B cell (primary cell): Measurements from ENCODE around the gene SLC35B2. TPM values are rescaled to one million over a fixed set of nuclear protein-coding genes. Genes with fewer than 3 reads are reported as not detected.

Source experiments
- ATAC-seq: fragments of 200-7000 bp; cut with Tn5 transposase; one replicate; pipeline ENCODE4 v1.10.0; 2021; ENCODE audit warnings: low read depth, mild to moderate bottlenecking, moderate number of reproducible peaks, moderate library complexity
- CTCF ChIA-PET: fragments of 350-600 bp; sonication (Branson Sonifier 250); formaldehyde crosslinking; loops from one replicate; lab custom pipeline; 2021; ENCODE audit warnings: antibody characterized with exemption, inconsistent platforms; lab: Charles Lee
- POLR2A ChIA-PET: fragments of 350-600 bp; sonication (Branson Sonifier 250); formaldehyde crosslinking; loops from one replicate; lab custom pipeline; 2021; ENCODE audit warnings: antibody characterized with exemption; lab: Charles Lee
- DNase-seq: peaks from one replicate; pipeline ENCODE4 v3.0.0; 2013
- H2AFZ ChIP-seq: 2 replicates; pipeline ENCODE4 v1.6.1; 2012; ENCODE audit warnings: mild to moderate bottlenecking, low read depth, low read length; ENCODE audit not compliant: insufficient read depth, poor library complexity, severe bottlenecking
- H3K27ac ChIP-seq, 2 donors: 1 replicate in 1 of 2; 2 replicates in 1 of 2; pipeline ENCODE4 v1.5.1; 2012 to 2013; ENCODE audit warnings: low read length in 2 of 2, mild to moderate bottlenecking in 2 of 2, moderate library complexity in 1 of 2
- H3K27me3 ChIP-seq, 4 experiments: fragments of 200-600 bp in 1 of 4; sonication (generic) in 1 of 4; replicated peaks in 1 of 4; 1 replicate in 2 of 4; 2 replicates in 2 of 4; pipeline versions ENCODE4 v1.6.1 to v1.7.0; 2013 to 2016; ENCODE audit warnings: low read length in 3 of 4, mild to moderate bottlenecking in 2 of 4, mixed read lengths in 1 of 4, moderate library complexity in 1 of 4; ENCODE audit not compliant: insufficient read depth in 4 of 4, control insufficient read depth in 3 of 4; ENCODE audit errors: control extremely low read depth in 1 of 4
- H3K36me3 ChIP-seq, 2 experiments: replicated peaks in 1 of 2; 1 replicate in 1 of 2; 2 replicates in 1 of 2; pipeline versions ENCODE4 v1.6.1 to v1.7.1; 2013; ENCODE audit warnings: low read length in 1 of 2; ENCODE audit not compliant: insufficient read depth in 2 of 2, control insufficient read depth in 1 of 2; ENCODE audit errors: control extremely low read depth in 1 of 2, extremely low read depth in 1 of 2
- H3K4me1 ChIP-seq, 2 donors: fragments of 200-600 bp in 1 of 2; sonication (generic) in 1 of 2; 1 replicate in 1 of 2; 2 replicates in 1 of 2; pipeline versions ENCODE4 v1.5.1 to v1.6.1; 2013 to 2017; ENCODE audit warnings: low read length in 2 of 2; ENCODE audit not compliant: control insufficient read depth in 2 of 2, insufficient read depth in 2 of 2
- H3K4me2 ChIP-seq: replicated peaks from 2 replicates; pipeline ENCODE3; 2012; ENCODE audit warnings: mild to moderate bottlenecking, low read depth, low read length; ENCODE audit not compliant: poor library complexity, severe bottlenecking
- H3K4me3 ChIP-seq, 5 experiments: fragments of 200-600 bp in 1 of 5; sonication (generic) in 1 of 5; 1 replicate in 3 of 5; 2 replicates in 2 of 5; pipeline versions ENCODE4 v1.5.1 to v1.7.0; 2011 to 2016; ENCODE audit warnings: low read length in 4 of 5, mild to moderate bottlenecking in 4 of 5, low read depth in 2 of 5, control low read depth in 1 of 5, moderate library complexity in 1 of 5; ENCODE audit not compliant: insufficient read depth in 1 of 5; ENCODE audit errors: control extremely low read depth in 1 of 5, extremely low read depth in 1 of 5
- H3K79me2 ChIP-seq: fragments of 200-600 bp; sonication (generic); one replicate; pipeline ENCODE4 v1.6.0; 2016; ENCODE audit warnings: low read length; ENCODE audit not compliant: control insufficient read depth, insufficient read depth
- H3K9ac ChIP-seq: fragments of 200-600 bp; sonication (generic); 2 replicates; pipeline ENCODE4 v1.6.1; 2017; ENCODE audit warnings: mild to moderate bottlenecking, low read length, moderate library complexity
- H3K9me3 ChIP-seq, 3 donors: one replicate each; pipeline versions ENCODE4 v1.6.1 to v1.7.1; 2013; ENCODE audit warnings: low read length in 2 of 3; ENCODE audit not compliant: control insufficient read depth in 2 of 3, insufficient read depth in 1 of 3; ENCODE audit errors: control extremely low read depth in 1 of 3
- H4K20me1 ChIP-seq: 2 replicates; pipeline ENCODE4 v1.6.0; 2012; ENCODE audit warnings: mild to moderate bottlenecking, low read length; ENCODE audit not compliant: insufficient read depth, control insufficient read depth, poor library complexity, severe bottlenecking
- H3K27ac Mint-ChIP-seq: one replicate; pipeline ENCODE4 v1.8.0; 2021; ENCODE audit warnings: mixed read lengths
- H3K27me3 Mint-ChIP-seq: one replicate; pipeline ENCODE4 v1.8.0; 2021; ENCODE audit warnings: mixed read lengths
- H3K4me1 Mint-ChIP-seq: one replicate; pipeline ENCODE4 v1.8.0; 2021; ENCODE audit warnings: mixed read lengths
- H3K4me3 Mint-ChIP-seq: one replicate; pipeline ENCODE4 v1.8.0; 2021; ENCODE audit warnings: mixed read lengths
- H3K9me3 Mint-ChIP-seq: one replicate; pipeline ENCODE4 v1.8.0; 2022; ENCODE audit warnings: mixed read lengths; ENCODE audit not compliant: insufficient read depth
- CTCF ChIP-seq: fragments of 200-600 bp; IDR thresholded peaks from one replicate; pipeline ENCODE4 v1.8.0; 2022; ENCODE audit warnings: antibody characterized with exemption, mild to moderate bottlenecking
- EZH2 ChIP-seq: IDR thresholded peaks from 2 replicates; pipeline ENCODE4 v1.6.1; 2012; ENCODE audit warnings: borderline replicate concordance, low read depth, mild to moderate bottlenecking, moderate library complexity, low read length; ENCODE audit not compliant: insufficient read depth, poor library complexity, severe bottlenecking
- WGBS: methylation state at CpG from one replicate; pipeline ENCODE4 v1.1.5; 2013; ENCODE audit warnings: missing lambda C conversion rate; ENCODE audit not compliant: insufficient coverage; 5-methylcytosine and 5-hydroxymethylcytosine counted together
- intact Hi-C: fragments of 100-400 bp; cut with micrococcal nuclease; formaldehyde crosslinking; loops from one replicate; pipeline ENCODE4 v1.10.0; 2022
- polyA plus RNA-seq: library from polyadenylated mRNA; depleted of rRNA; stranded (reverse); fragments of >200 nt; gene quantifications from 2 replicates; pipeline ENCODE4 v1.2.3, GENCODE V29; 2012
- total RNA-seq, 2 donors: library from RNA; stranded (reverse); fragments of 120-200 nt in 1 of 2; gene quantifications; 1 replicate in 1 of 2; 2 replicates in 1 of 2; pipeline versions ENCODE4 v1.2.3 to v1.2.4, GENCODE V29; 2013 to 2022

The SLC35B2 gene
- total and polyA plus RNA-seq, 2 donors (not counting 1 experiment from before 2014, with no cell fraction given): 30.0 to 35.2 TPM

- 62% methylated on average over 2 of the region's 3 CpGs for WGBS
- Histone ChIP-seq H3K9ac (no peak overlapping the region), H3K4me2 (no peak overlapping the region), H4K20me1 (no peaks in the 10 kb centered on the region), H3K9me3 (peaks cover 0 to 7% (median 0%) of the 10 kb centered on the region in 3 donors), H3K27ac (no peak overlapping the region), H3K79me2 (no peaks in the 10 kb centered on the region), H3K27me3 (peaks cover 0 to 65% (median 35%) of the 10 kb centered on the region in 4 experiments), H3K4me3 (no peak overlapping the region), H2AFZ (no peak overlapping the region), H3K4me1 (peaks cover 19 to 23% of the 10 kb centered on the region in 2 donors), H3K36me3 (no peaks in the 10 kb centered on the region)
- H3K9me3 Mint-ChIP-seq: no peaks in the 10 kb centered on the region
- intact Hi-C loops: no loop called here
- ChIA-PET POLR2A (no interaction called here), CTCF (interaction anchor here (0.5 to 1.2 kb wide), 2 partner anchors 17 to 33 kb away, joined by 4 to 5 read pairs; no protein-coding TSS in a partner anchor)
- H3K4me3 Mint-ChIP-seq: peak overlapping the region; percentile 81
- no peak for ATAC-seq
- peaks cover 27% of the 10 kb centered on the region for H3K4me1 Mint-ChIP-seq
- H3K27me3 Mint-ChIP-seq: peaks cover 44% of the 10 kb centered on the region
- TF ChIP-seq CTCF (no peak), EZH2 (no peak)
- no peak for DNase-seq
- H3K27ac Mint-ChIP-seq: no peak overlapping the region
These were observed 14.6 kb upstream of the SLC35B2 start for GRCh38 chr6:44271914-44272313.

- no peak for ATAC-seq
- peak overlapping the region; percentile 79 for H3K4me2 ChIP-seq
- no peak overlapping the region for H2AFZ ChIP-seq
- no peak overlapping the region for H3K27ac Mint-ChIP-seq
- peaks cover 0 to 2% (median 0%) of the 10 kb centered on the region in 3 donors for H3K9me3 ChIP-seq
- peaks cover 0 to 59% (median 33%) of the 10 kb centered on the region in 4 experiments for H3K27me3 ChIP-seq
- TF ChIP-seq CTCF (no peak), EZH2 (peak; percentile 8)
- H3K4me3 Mint-ChIP-seq: peak overlapping the region; percentile 81
- peaks cover 22 to 27% of the 10 kb centered on the region in 2 donors for H3K4me1 ChIP-seq
- H3K9me3 Mint-ChIP-seq: no peaks in the 10 kb centered on the region
- CTCF ChIA-PET: interaction anchor here (1.2 kb wide), 1 partner anchor 34 kb away, joined by 5 read pairs; no protein-coding TSS in a partner anchor
- no peak for DNase-seq
- no peak overlapping the region for H3K4me3 ChIP-seq
- peaks cover 29% of the 10 kb centered on the region for H3K4me1 Mint-ChIP-seq
- H3K9ac ChIP-seq: no peak overlapping the region
- peaks cover 40% of the 10 kb centered on the region for H3K27me3 Mint-ChIP-seq
- intact Hi-C loops: no loop called here
- no peaks in the 10 kb centered on the region for H3K36me3 ChIP-seq
- no peaks in the 10 kb centered on the region for H3K79me2 ChIP-seq
- POLR2A ChIA-PET: no interaction called here
- H3K27ac ChIP-seq: no peak overlapping the region
- H4K20me1 ChIP-seq: no peaks in the 10 kb centered on the region
- 96% methylated on average over 6 of the region's 6 CpGs for WGBS
These were observed 14.0 kb upstream of the SLC35B2 start for GRCh38 chr6:44271406-44271723.
